Karpas-422 (cell line): Measurements from ENCODE around the gene TMEM135. TPM values are rescaled to one million over a fixed set of nuclear protein-coding genes. Genes with fewer than 3 reads are reported as not detected.
A peak's percentile ranks its signal among the peaks of the same experiment; 100 is the strongest.

Source experiments
- DNase-seq: peaks from one replicate; pipeline ENCODE4 v3.0.0-alpha.2; 2015
- H2AFZ ChIP-seq: fragments of 200-600 bp; sonication (generic); 2 replicates; pipeline ENCODE4 v1.6.1; 2014; ENCODE audit warnings: antibody characterized with exemption, low read length, mixed read lengths
- H3K27ac ChIP-seq: fragments of 200-600 bp; sonication (generic); 2 replicates; pipeline ENCODE4 v1.5.1; 2014; ENCODE audit warnings: mild to moderate bottlenecking, low read length, moderate library complexity
- H3K27me3 ChIP-seq: fragments of 200-600 bp; sonication (generic); 2 replicates; pipeline ENCODE4 v1.6.1; 2014; ENCODE audit warnings: low read length, mixed read lengths
- H3K36me3 ChIP-seq: fragments of 200-600 bp; sonication (generic); 2 replicates; pipeline ENCODE4 v1.6.1; 2014; ENCODE audit warnings: low read length, mixed read lengths; ENCODE audit not compliant: insufficient read depth
- H3K4me1 ChIP-seq: fragments of 200-600 bp; sonication (generic); 2 replicates; pipeline ENCODE4 v1.6.1; 2014; ENCODE audit warnings: mild to moderate bottlenecking, low read length, mixed read lengths
- H3K4me2 ChIP-seq: fragments of 200-600 bp; sonication (generic); 2 replicates; pipeline ENCODE4 v1.6.1; 2014; ENCODE audit warnings: low read length, low read depth, mild to moderate bottlenecking; ENCODE audit not compliant: poor library complexity, severe bottlenecking
- H3K4me3 ChIP-seq: fragments of 200-600 bp; sonication (generic); 2 replicates; pipeline ENCODE4 v1.5.1; 2014; ENCODE audit warnings: mild to moderate bottlenecking, antibody characterized with exemption, low read length, mixed read lengths
- H3K79me2 ChIP-seq: fragments of 200-600 bp; sonication (generic); 2 replicates; pipeline ENCODE4 v1.6.1; 2014; ENCODE audit warnings: mild to moderate bottlenecking, low read length, mixed read lengths
- H3K9ac ChIP-seq: fragments of 200-600 bp; sonication (generic); 2 replicates; pipeline ENCODE4 v1.6.0; 2014; ENCODE audit warnings: low read length
- H3K9me2 ChIP-seq: fragments of 200-600 bp; sonication (generic), shearing (Covaris generic); replicated peaks from 2 replicates; pipeline ENCODE4 v1.6.0; 2014; ENCODE audit warnings: mild to moderate bottlenecking, low read length, moderate library complexity; ENCODE audit not compliant: insufficient read depth
- H3K9me3 ChIP-seq: fragments of 300-700, 200-600 bp; sonication (generic); 2 replicates; pipeline ENCODE4 v1.6.1; 2014; ENCODE audit warnings: low read length, mixed read lengths
- H4K20me1 ChIP-seq: fragments of 200-600 bp; sonication (generic); 2 replicates; pipeline ENCODE4 v1.6.1; 2014; ENCODE audit warnings: mild to moderate bottlenecking, antibody characterized with exemption, low read length, low read depth; ENCODE audit not compliant: insufficient read depth
- total RNA-seq: library from RNA; depleted of rRNA; stranded (reverse); fragments of >200 nt; shearing (Covaris generic); gene quantifications from 2 replicates; pipeline ENCODE4 v1.2.3, GENCODE V29; 2014; ENCODE audit warnings: low replicate concordance

TMEM135 gene
- total RNA-seq, 1 experiment from 2014 or later = 228 TPM

DNA sequence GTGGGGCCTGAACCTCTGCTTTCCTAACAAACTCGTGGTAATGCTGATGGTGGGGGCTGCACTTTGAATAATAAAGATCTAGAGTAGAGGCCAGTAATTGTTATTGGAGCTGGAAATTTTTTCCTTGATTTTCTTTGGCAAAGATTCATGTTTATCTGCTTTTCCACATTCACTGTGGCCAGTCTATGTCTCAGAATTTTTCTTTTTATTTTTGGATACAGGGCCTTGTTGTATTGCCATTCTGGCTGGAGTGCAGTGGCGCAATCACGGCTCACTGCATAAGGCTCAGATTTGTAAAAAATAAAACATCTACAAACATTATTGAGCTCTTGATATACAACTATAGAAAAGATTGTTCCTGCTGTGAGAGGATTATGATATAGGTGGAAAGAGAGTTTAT lies 1.6 kb downstream of the TMEM135 start:
- H3K27me3 ChIP-seq = no peaks in the 10 kb centered on the region
- H3K36me3 ChIP-seq = peaks cover 50% of the 10 kb centered on the region
- H3K9ac ChIP-seq = peak overlapping the region; percentile 93
- H3K79me2 ChIP-seq = peaks cover 66% of the 10 kb centered on the region
- H3K9me3 ChIP-seq = no peaks in the 10 kb centered on the region
- H2AFZ ChIP-seq = no peak overlapping the region
- no peak for DNase-seq
- no peak overlapping the region for H3K27ac ChIP-seq
- H4K20me1 ChIP-seq = peaks cover 11% of the 10 kb centered on the region; the same call in 1 of the 2 replicates
- H3K4me2 ChIP-seq = peak overlapping the region; percentile 85
- H3K4me1 ChIP-seq = peaks cover 42% of the 10 kb centered on the region
- H3K9me2 ChIP-seq = no peaks in the 10 kb centered on the region
- H3K4me3 ChIP-seq = peak overlapping the region; percentile 87

DNA sequence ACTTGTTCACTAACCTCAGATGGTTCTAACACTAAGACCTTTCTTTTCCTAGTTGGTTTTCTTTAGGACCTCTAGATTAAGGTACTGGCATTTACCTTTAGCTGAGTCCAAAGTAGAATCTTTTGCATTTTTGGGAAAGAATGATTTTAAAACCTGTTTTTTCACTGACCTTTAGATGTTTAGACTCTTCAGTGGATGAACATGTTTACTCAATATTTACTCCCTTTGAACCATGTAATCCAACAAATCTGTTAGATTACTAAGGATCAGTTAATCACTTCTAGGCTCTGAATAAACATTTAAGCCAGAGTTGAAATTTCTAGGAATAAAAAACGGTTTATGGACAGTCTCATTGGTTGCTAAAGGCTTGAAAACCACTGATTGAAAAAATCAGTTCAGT lies 6.2 kb downstream of the TMEM135 start:
- no peaks in the 10 kb centered on the region for H3K27me3 ChIP-seq
- H3K27ac ChIP-seq = no peak overlapping the region
- H3K4me1 ChIP-seq = peaks cover 18% of the 10 kb centered on the region
- peaks cover 17% of the 10 kb centered on the region for H3K9me3 ChIP-seq
- no peak overlapping the region for H3K4me3 ChIP-seq
- peaks cover 5% of the 10 kb centered on the region; the same call in 1 of the 2 replicates for H4K20me1 ChIP-seq
- H3K4me2 ChIP-seq = no peak overlapping the region
- peaks cover 82% of the 10 kb centered on the region for H3K79me2 ChIP-seq
- H3K9me2 ChIP-seq = no peaks in the 10 kb centered on the region
- H3K9ac ChIP-seq = no peak overlapping the region
- H3K36me3 ChIP-seq = peaks cover 78% of the 10 kb centered on the region
- no peak overlapping the region for H2AFZ ChIP-seq
- no peak for DNase-seq

DNA sequence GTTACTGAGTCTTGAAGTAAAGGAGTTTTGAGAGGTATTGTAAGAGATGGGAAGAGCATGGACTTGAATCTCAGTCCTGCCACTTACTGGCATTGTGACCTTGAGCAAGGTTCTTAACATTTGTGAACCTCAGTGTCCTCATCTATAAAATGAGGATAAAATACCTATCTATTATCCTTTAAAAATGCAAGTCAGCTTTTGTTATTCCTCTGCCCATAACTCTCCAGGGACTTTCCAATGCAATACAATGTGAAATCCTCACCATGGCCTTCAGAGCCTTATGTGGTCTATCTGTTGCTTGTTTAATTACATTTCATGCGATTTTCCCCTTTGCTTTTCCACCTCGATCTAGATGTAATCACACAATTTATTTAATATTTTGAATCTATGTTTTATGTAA lies 9.1 kb downstream of the TMEM135 start:
- H3K9ac ChIP-seq = no peak overlapping the region
- DNase-seq = no peak
- H3K9me2 ChIP-seq = no peaks in the 10 kb centered on the region
- no peak overlapping the region for H3K27ac ChIP-seq
- H3K4me2 ChIP-seq = no peak overlapping the region
- H4K20me1 ChIP-seq = no peaks in the 10 kb centered on the region
- no peaks in the 10 kb centered on the region for H3K4me1 ChIP-seq
- H3K27me3 ChIP-seq = no peaks in the 10 kb centered on the region
- peaks cover 53% of the 10 kb centered on the region for H3K36me3 ChIP-seq
- no peak overlapping the region for H3K4me3 ChIP-seq
- peaks cover 53% of the 10 kb centered on the region for H3K79me2 ChIP-seq
- H2AFZ ChIP-seq = no peak overlapping the region
- peaks cover 17% of the 10 kb centered on the region for H3K9me3 ChIP-seq

DNA sequence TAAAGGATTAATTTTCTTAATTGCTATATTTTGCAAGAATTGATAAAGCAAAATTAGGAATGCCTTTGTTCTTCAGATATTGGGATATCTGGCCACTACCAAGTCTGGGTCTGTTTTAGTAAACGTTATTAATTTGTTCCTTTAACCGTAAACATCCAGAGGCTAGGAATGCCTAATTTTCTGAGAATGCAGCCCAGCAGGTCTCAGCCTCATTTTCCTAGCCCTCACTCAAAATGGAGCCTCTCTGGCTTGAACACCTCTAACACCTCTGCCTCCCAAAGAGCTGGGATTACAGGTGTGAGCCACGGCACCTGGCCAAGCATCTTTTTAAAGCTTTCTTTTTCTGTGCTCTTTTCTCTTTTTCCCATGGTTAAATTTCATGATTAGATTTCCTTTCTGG lies 18.4 kb downstream of the TMEM135 start:
- Histone ChIP-seq H3K79me2 (peaks cover 79% of the 10 kb centered on the region), H4K20me1 (no peaks in the 10 kb centered on the region)
- no peak for DNase-seq

DNA sequence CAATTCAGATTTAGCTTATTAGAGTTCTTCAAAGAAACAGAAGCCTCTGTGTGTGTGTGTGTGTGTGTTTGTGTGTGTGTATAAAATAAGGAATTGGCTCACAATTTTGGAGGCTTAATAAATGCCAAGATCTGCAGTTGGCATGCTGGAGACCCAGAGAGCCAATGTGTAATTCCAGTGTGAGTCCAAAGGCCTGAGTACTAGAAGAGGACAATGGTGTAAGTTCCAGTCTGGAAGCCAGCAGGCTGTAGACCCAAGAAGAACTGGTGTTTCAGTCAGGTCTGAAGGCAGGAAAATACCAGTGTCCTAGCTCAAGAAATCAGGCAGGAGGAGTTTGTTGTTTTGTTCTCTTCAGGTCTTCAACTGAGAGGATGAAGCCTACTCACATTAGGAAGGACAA lies 20.0 kb downstream of the TMEM135 start:
- H3K36me3 ChIP-seq = peaks cover 4% of the 10 kb centered on the region; the same call in 1 of the 2 replicates
- H3K9ac ChIP-seq = no peak overlapping the region
- H3K27me3 ChIP-seq = no peaks in the 10 kb centered on the region
- no peaks in the 10 kb centered on the region for H3K4me1 ChIP-seq
- no peak for DNase-seq
- H3K9me3 ChIP-seq = no peaks in the 10 kb centered on the region
- H2AFZ ChIP-seq = no peak overlapping the region
- H3K4me3 ChIP-seq = no peak overlapping the region
- H3K79me2 ChIP-seq = peaks cover 94% of the 10 kb centered on the region
- no peak overlapping the region for H3K27ac ChIP-seq
- no peak overlapping the region for H3K4me2 ChIP-seq
- H4K20me1 ChIP-seq = no peaks in the 10 kb centered on the region
- H3K9me2 ChIP-seq = no peaks in the 10 kb centered on the region

More for the DNA sequence above, 18.4 kb downstream of the TMEM135 start:
- Histone ChIP-seq H3K27ac (no peak overlapping the region), H3K4me3 (no peak overlapping the region), H3K9me2 (no peaks in the 10 kb centered on the region), H3K9me3 (no peaks in the 10 kb centered on the region), H3K9ac (no peak overlapping the region), H3K4me2 (no peak overlapping the region), H3K36me3 (peaks cover 4% of the 10 kb centered on the region; the same call in 1 of the 2 replicates), H3K27me3 (no peaks in the 10 kb centered on the region), H3K4me1 (no peaks in the 10 kb centered on the region), H2AFZ (no peak overlapping the region)

GRCh38 chr11:87059596-87060390 lies 22.1 kb downstream of the TMEM135 start:
- no peak overlapping the region for H3K9ac ChIP-seq
- H3K4me3 ChIP-seq = no peak overlapping the region
- no peaks in the 10 kb centered on the region; the same call in 1 of the 2 replicates for H3K4me1 ChIP-seq
- peaks cover 97% of the 10 kb centered on the region for H3K79me2 ChIP-seq
- H3K4me2 ChIP-seq = no peak overlapping the region
- H4K20me1 ChIP-seq = peaks cover 6% of the 10 kb centered on the region; the same call in 1 of the 2 replicates
- DNase-seq = no peak
- H3K9me3 ChIP-seq = no peaks in the 10 kb centered on the region
- no peaks in the 10 kb centered on the region for H3K27me3 ChIP-seq
- H3K9me2 ChIP-seq = no peaks in the 10 kb centered on the region
- H3K36me3 ChIP-seq = peaks cover 11% of the 10 kb centered on the region; the same call in 1 of the 2 replicates
- no peak overlapping the region for H2AFZ ChIP-seq
- H3K27ac ChIP-seq = no peak overlapping the region

GRCh38 chr11:87061766-87062165 lies 24.0 kb downstream of the TMEM135 start:
- H3K79me2 ChIP-seq = peaks cover 97% of the 10 kb centered on the region
- H3K9ac ChIP-seq = no peak overlapping the region
- no peak overlapping the region for H2AFZ ChIP-seq
- peaks cover 3% of the 10 kb centered on the region; the same call in 1 of the 2 replicates for H3K4me1 ChIP-seq
- no peak overlapping the region for H3K27ac ChIP-seq
- H3K36me3 ChIP-seq = peaks cover 11% of the 10 kb centered on the region; the same call in 1 of the 2 replicates
- H3K9me2 ChIP-seq = no peaks in the 10 kb centered on the region
- peaks cover 6% of the 10 kb centered on the region; the same call in 1 of the 2 replicates for H4K20me1 ChIP-seq
- DNase-seq = no peak
- no peak overlapping the region for H3K4me2 ChIP-seq
- H3K9me3 ChIP-seq = no peaks in the 10 kb centered on the region
- H3K27me3 ChIP-seq = no peaks in the 10 kb centered on the region
- no peak overlapping the region for H3K4me3 ChIP-seq

- Histone ChIP-seq H2AFZ (no peak overlapping the region), H3K4me2 (no peak overlapping the region), H3K4me1 (peaks cover 3% of the 10 kb centered on the region; the same call in 1 of the 2 replicates), H3K9ac (no peak overlapping the region), H3K36me3 (peaks cover 21% of the 10 kb centered on the region), H3K9me2 (no peaks in the 10 kb centered on the region), H3K9me3 (no peaks in the 10 kb centered on the region), H4K20me1 (peaks cover 6% of the 10 kb centered on the region; the same call in 1 of the 2 replicates), H3K4me3 (no peak overlapping the region), H3K27ac (no peak overlapping the region), H3K79me2 (peaks cover 97% of the 10 kb centered on the region), H3K27me3 (no peaks in the 10 kb centered on the region)
- DNase-seq = no peak
Observed at GRCh38 chr11:87063982-87064381, 26.2 kb downstream of the TMEM135 start.
